A549 treated with CpdA at 1 μM for 4 hours (cell line): Measurements from ENCODE around the gene CPNE7. TPM values are rescaled to one million over a fixed set of nuclear protein-coding genes. Genes with fewer than 3 reads are reported as not detected.

Experiments used
- total RNA-seq: library from RNA; stranded (reverse); fragments of 200-300 nt; extraction: Qiagen RNA extraction; gene quantifications from 5 replicates; pipeline ENCODE4 v1.2.3, GENCODE V29; 2022; ENCODE audit warnings: low read depth

The CPNE7 gene
- 56.0 to 66.6 TPM (median 60.2 TPM) in 5 replicates for total RNA-seq

DNA sequence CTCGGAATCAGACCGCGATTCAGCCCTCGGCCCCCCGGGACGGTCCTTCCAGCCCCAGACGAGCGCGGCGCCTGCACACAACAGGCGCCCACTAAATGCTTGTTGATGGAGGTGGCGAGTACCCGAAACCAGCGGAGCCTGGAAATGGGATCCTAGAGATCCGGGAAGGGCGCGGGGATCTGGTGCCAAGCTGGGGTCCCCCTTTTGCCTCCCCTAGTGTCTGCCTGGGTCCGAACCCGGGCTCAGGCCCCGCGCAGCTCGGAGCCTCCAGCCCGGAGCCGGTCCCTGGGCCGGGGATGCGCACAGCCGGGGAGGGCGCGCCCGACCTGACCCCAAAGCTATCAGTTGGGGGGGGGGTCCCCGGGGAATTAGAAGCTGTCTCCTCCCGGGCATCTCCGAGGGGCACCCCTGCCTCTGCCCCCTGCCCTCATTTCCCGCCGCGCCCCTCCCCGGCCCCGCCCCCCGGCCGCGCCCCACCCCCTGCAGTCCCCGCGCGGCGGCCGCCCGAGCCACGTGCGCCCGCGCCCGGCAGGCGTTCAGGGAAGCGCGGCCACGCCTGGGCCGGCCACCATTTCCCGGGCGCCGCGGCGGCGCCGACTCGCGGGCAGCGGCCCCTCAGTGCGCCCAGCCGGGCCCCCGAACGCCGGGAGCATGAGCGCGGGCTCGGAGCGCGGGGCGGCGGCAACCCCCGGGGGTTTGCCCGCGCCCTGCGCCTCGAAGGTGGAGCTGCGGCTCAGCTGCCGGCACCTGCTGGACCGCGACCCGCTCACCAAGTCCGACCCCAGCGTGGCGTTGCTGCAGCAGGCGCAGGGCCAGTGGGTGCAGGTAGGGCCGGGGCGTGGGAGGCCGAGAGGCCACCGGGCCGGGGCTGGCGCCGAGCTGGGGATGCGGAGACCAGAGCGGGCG is at the start of gene CPNE7:
Gene CPNE7 (plus strand): TSS at position 512 of the 906 bp plus-strand sequence. CDS start 140 bp downstream, at position 652.

DNA sequence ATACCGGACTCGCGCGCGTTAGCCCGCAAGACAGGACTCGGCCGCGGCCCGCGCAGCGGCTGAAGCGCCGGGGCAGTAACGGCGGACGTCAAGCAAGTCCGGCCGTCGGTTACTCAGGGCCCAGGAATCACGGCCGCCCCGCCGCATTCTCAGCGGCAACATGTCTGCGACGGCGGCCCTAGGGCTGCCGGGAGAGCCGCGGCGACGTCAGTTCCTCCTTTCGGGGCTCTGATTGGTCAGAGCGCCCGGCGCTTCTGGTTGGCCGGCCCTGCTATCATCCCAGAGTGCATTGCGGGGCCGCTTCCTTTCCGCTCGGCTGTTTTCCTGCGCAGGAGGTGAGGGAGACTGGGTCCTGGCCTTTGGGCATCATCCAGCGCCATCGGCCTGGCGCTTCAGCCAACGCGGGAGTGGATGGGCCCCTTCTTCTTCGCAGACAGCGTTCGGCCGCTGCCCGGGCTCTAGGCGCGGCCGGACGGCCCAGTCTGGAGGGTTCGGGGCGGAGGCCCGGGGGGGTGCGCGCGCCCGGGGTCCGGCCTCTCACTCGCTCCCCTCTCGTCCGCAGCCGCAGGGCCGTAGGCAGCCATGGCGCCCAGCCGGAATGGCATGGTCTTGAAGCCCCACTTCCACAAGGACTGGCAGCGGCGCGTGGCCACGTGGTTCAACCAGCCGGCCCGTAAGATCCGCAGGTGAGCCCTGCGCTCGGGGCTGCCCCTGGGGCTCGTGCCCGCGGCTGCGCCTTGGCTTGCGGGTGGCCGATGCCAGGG is 15.0 kb upstream of the CPNE7 start, which contains the start of gene RPL13:
Gene RPL13 (plus strand): TSS at position 305 of the 764 bp plus-strand sequence. CDS start 278 bp downstream, at position 583.

DNA sequence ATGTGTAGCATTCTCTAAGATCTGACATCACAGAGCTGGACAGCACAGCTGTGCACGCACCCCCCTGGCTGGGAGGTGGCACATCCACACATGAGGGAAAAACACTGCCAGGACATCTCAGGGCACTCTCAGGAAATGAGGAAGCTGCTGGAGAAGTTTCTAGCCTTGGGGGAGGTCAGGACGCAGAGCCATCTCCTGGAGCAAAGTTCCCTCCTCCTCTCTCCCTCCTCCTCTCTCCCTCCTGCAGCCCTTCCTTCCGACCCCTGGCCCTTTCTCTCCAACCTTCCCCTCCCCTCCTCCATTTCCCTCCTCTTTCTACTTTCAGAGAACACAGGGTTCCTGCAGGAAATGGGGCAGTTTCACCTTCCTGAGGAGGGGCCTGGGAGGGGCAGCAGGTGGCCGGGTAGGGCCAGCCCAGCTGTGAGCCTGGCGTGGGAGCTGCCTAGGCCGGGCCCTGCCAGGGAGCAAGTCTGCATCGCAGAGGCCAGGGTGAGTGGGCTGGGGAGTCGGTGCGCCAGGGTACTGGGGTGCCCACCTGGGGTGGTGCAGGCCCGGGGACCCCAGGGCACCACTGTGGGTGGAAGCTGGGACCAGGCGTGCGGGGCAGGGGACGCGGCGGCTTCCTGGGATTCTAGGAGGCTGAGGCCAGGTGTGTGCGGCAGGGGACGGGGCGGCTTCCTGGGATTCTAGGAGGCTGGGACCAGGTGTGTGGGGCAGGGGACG is 37.8 kb downstream of the CPNE7 start, which contains the start of gene DPEP1:
Gene DPEP1 (plus strand): TSS at position 412 of the 723 bp plus-strand sequence. CDS start 16,769 bp downstream, outside the sequence.

Other genes starting within 250 kb of the CPNE7 start
- gene ANKRD11, start 85.2 kb upstream of the CPNE7 start, total RNA-seq = 82.9 to 95.6 TPM (median 92.2 TPM) in 5 replicates
- 74.2 to 101 TPM (median 86.6 TPM) in 5 replicates for gene SPG7, start 67.4 kb upstream of the CPNE7 start, total RNA-seq
- gene RPL13, start 15.1 kb upstream of the CPNE7 start, total RNA-seq = 3,203 to 4,456 TPM (median 4,194 TPM) in 5 replicates
- 0.59 to 1.5 TPM (median 0.97 TPM) in 5 replicates for gene DPEP1, start 37.9 kb downstream of the CPNE7 start, total RNA-seq
- gene CHMP1A, start 82.0 kb downstream of the CPNE7 start, total RNA-seq = 88.9 to 113 TPM (median 92.5 TPM) in 5 replicates
- gene SPATA33, start 82.1 kb downstream of the CPNE7 start, total RNA-seq = 13.2 to 16.0 TPM (median 15.2 TPM) in 5 replicates
- gene CDK10, start 110.9 kb downstream of the CPNE7 start, total RNA-seq = 39.4 to 73.0 TPM (median 62.4 TPM) in 5 replicates
- 7.6 to 11.7 TPM (median 10.9 TPM) in 5 replicates for gene SPATA2L, start 125.9 kb downstream of the CPNE7 start, total RNA-seq
- 3.6 to 5.6 TPM (median 4.3 TPM) in 5 replicates for gene VPS9D1, start 145.1 kb downstream of the CPNE7 start, total RNA-seq
- 15.7 to 18.2 TPM (median 17.5 TPM) in 5 replicates for gene ZNF276, start 145.8 kb downstream of the CPNE7 start, total RNA-seq
- 33.2 to 40.7 TPM (median 36.0 TPM) in 5 replicates for gene FANCA, start 240.9 kb downstream of the CPNE7 start, total RNA-seq